ENCODE results near the gene KRTAP1-4. TPM values are rescaled to one million over a fixed set of nuclear protein-coding genes. Genes with fewer than 3 reads are reported as not detected.
"Not testable (repeated sequence)": the region's sequence is repeated elsewhere in the genome, so short reads cannot be mapped to it uniquely, and the experiment has no call there.

Gene KRTAP1-4
- total and polyA plus RNA-seq, 4 experiments from 2014 or later = not detected

- Histone ChIP-seq H3K27me3 (ENCODE audit: insufficient read depth, low read length) (no peaks in the 10 kb centered on the region), H3K4me3 (ENCODE audit: low read length in 2 of 2) (no peak overlapping the region), H3K9me3 (ENCODE audit: control insufficient read depth in 1 of 2, low read length in 2 of 2) (no peaks in the 10 kb centered on the region), H3K4me1 (ENCODE audit: insufficient read depth, low read length) (no peaks in the 10 kb centered on the region), H3K36me3 (ENCODE audit: insufficient read depth, low read length) (no peaks in the 10 kb centered on the region), H3K27ac (ENCODE audit: low read depth, low read length) (no peak overlapping the region)
- no peak overlapping the region for H3K27ac Mint-ChIP-seq
- ChIA-PET CTCF (ENCODE audit: partially characterized antibody) (no interaction called here), POLR2A (ENCODE audit: partially characterized antibody) (no interaction called here)
- no peaks in the 10 kb centered on the region for H3K9me3 Mint-ChIP-seq
- no peak for DNase-seq
- intact Hi-C loops (cut with micrococcal nuclease) = no loop called here
- no peaks in the 10 kb centered on the region for H3K36me3 Mint-ChIP-seq
- H3K4me1 Mint-ChIP-seq = no peaks in the 10 kb centered on the region
- peaks cover 23% of the 10 kb centered on the region in 2 donors for H3K27me3 Mint-ChIP-seq
- H3K4me3 Mint-ChIP-seq = no peak overlapping the region
Observed at GRCh38 chr17:41003926-41004325, 26.1 kb downstream of the KRTAP1-4 start.

GRCh38 chr17:41002814-41003213, 27.2 kb downstream of the KRTAP1-4 start:
- H3K9me3 ChIP-seq (ENCODE audit: control insufficient read depth in 1 of 2, low read length in 2 of 2) = no peaks in the 10 kb centered on the region
- Mint-ChIP-seq H3K4me3 (no peak overlapping the region), H3K9me3 (no peaks in the 10 kb centered on the region), H3K27ac (no peak overlapping the region), H3K27me3 (peaks cover 23 to 25% of the 10 kb centered on the region in 2 donors), H3K36me3 (no peaks in the 10 kb centered on the region), H3K4me1 (no peaks in the 10 kb centered on the region)
- no peak overlapping the region for H3K4me3 ChIP-seq (ENCODE audit: low read length in 2 of 2)
- no peaks in the 10 kb centered on the region for H3K36me3 ChIP-seq (ENCODE audit: insufficient read depth, low read length)
- H3K27ac ChIP-seq (ENCODE audit: low read depth, low read length) = no peak overlapping the region
- ChIA-PET POLR2A (ENCODE audit: partially characterized antibody) (no interaction called here), CTCF (ENCODE audit: partially characterized antibody) (no interaction called here)
- no peak for DNase-seq
- intact Hi-C loops (cut with micrococcal nuclease) = no loop called here
- no peaks in the 10 kb centered on the region for H3K27me3 ChIP-seq (ENCODE audit: insufficient read depth, low read length)
- no peaks in the 10 kb centered on the region for H3K4me1 ChIP-seq (ENCODE audit: insufficient read depth, low read length)

- Histone ChIP-seq H3K4me3 (ENCODE audit: low read length in 2 of 2) (no peak overlapping the region), H3K4me1 (ENCODE audit: insufficient read depth, low read length) (no peaks in the 10 kb centered on the region), H3K27me3 (ENCODE audit: insufficient read depth, low read length) (no peaks in the 10 kb centered on the region), H3K27ac (ENCODE audit: low read depth, low read length) (no peak overlapping the region), H3K36me3 (ENCODE audit: insufficient read depth, low read length) (no peaks in the 10 kb centered on the region), H3K9me3 (ENCODE audit: control insufficient read depth in 1 of 2, low read length in 2 of 2) (no peaks in the 10 kb centered on the region)
- ChIA-PET CTCF (ENCODE audit: partially characterized antibody) (no interaction called here), POLR2A (ENCODE audit: partially characterized antibody) (no interaction called here)
- H3K36me3 Mint-ChIP-seq = no peaks in the 10 kb centered on the region
- H3K27ac Mint-ChIP-seq = no peak overlapping the region
- intact Hi-C loops (cut with micrococcal nuclease) = no loop called here
- no peaks in the 10 kb centered on the region for H3K4me1 Mint-ChIP-seq
- no peaks in the 10 kb centered on the region for H3K9me3 Mint-ChIP-seq
- H3K27me3 Mint-ChIP-seq = peaks cover 32 to 33% of the 10 kb centered on the region in 2 donors
- no peak overlapping the region for H3K4me3 Mint-ChIP-seq
- no peak for DNase-seq
Observed at GRCh38 chr17:41001795-41002194, 28.2 kb downstream of the KRTAP1-4 start.

GRCh38 chr17:40999563-40999962, 30.4 kb downstream of the KRTAP1-4 start, which contains the start of gene KRTAP3-2:
TSS of gene KRTAP3-2 (minus strand) at chr17:40999906. CDS start at chr17:40999853, 53 bp downstream.
- H3K36me3 ChIP-seq (ENCODE audit: insufficient read depth, low read length); H3K9me3 Mint-ChIP-seq; H3K27ac Mint-ChIP-seq; H3K9me3 ChIP-seq (ENCODE audit: control insufficient read depth in 1 of 2, low read length in 2 of 2); CTCF ChIA-PET (ENCODE audit: partially characterized antibody); H3K4me1 Mint-ChIP-seq; H3K4me1 ChIP-seq (ENCODE audit: insufficient read depth, low read length); intact Hi-C loops (cut with micrococcal nuclease); POLR2A ChIA-PET (ENCODE audit: partially characterized antibody); DNase-seq; H3K36me3 Mint-ChIP-seq; H3K27me3 ChIP-seq (ENCODE audit: insufficient read depth, low read length); H3K4me3 ChIP-seq (ENCODE audit: low read length in 2 of 2); H3K27ac ChIP-seq (ENCODE audit: low read depth, low read length): not testable (repeated sequence)
- H3K27me3 Mint-ChIP-seq = peaks cover 37 to 41% of the 10 kb centered on the region in 2 donors
- peak within 1 kb of the TSS in 1 of 8 donors; percentile 17 for H3K4me3 Mint-ChIP-seq

GRCh38 chr17:40997361-40997760, 32.6 kb downstream of the KRTAP1-4 start:
- H3K36me3 ChIP-seq (ENCODE audit: insufficient read depth, low read length) = no peaks in the 10 kb centered on the region
- H3K27me3 Mint-ChIP-seq = peaks cover 42 to 44% of the 10 kb centered on the region in 2 donors
- no peak overlapping the region for H3K4me3 ChIP-seq (ENCODE audit: low read length in 2 of 2)
- DNase-seq = no peak
- peaks cover 0 to 2% (median 0%) of the 10 kb centered on the region in 8 donors for H3K9me3 Mint-ChIP-seq
- no peaks in the 10 kb centered on the region for H3K9me3 ChIP-seq (ENCODE audit: control insufficient read depth in 1 of 2, low read length in 2 of 2)
- no peak overlapping the region for H3K27ac ChIP-seq (ENCODE audit: low read depth, low read length)
- intact Hi-C loops (cut with micrococcal nuclease) = no loop called here
- no peaks in the 10 kb centered on the region for H3K36me3 Mint-ChIP-seq
- peaks cover 4% of the 10 kb centered on the region for H3K27me3 ChIP-seq (ENCODE audit: insufficient read depth, low read length)
- no peaks in the 10 kb centered on the region for H3K4me1 ChIP-seq (ENCODE audit: insufficient read depth, low read length)
- H3K4me3 Mint-ChIP-seq = no peak overlapping the region
- POLR2A ChIA-PET (ENCODE audit: partially characterized antibody) = no interaction called here
- H3K4me1 Mint-ChIP-seq = peaks cover 0 to 1% (median 0%) of the 10 kb centered on the region in 4 donors
- CTCF ChIA-PET (ENCODE audit: partially characterized antibody) = interaction anchor here (0.6 to 1.2 kb wide), 2 partner anchors 25 to 34 kb away, joined by 3 to 4 read pairs; no protein-coding TSS in a partner anchor
- H3K27ac Mint-ChIP-seq = no peak overlapping the region

- peaks cover 46 to 49% of the 10 kb centered on the region in 2 donors for H3K27me3 Mint-ChIP-seq
Observed at GRCh38 chr17:40996829-40997228, 33.2 kb downstream of the KRTAP1-4 start.

GRCh38 chr17:40995116-40995515, 34.9 kb downstream of the KRTAP1-4 start:
- Histone ChIP-seq H3K9me3 (ENCODE audit: control insufficient read depth in 1 of 2, low read length in 2 of 2) (no peaks in the 10 kb centered on the region), H3K36me3 (ENCODE audit: insufficient read depth, low read length) (no peaks in the 10 kb centered on the region), H3K27me3 (ENCODE audit: insufficient read depth, low read length) (peaks cover 5% of the 10 kb centered on the region), H3K4me1 (ENCODE audit: insufficient read depth, low read length) (no peaks in the 10 kb centered on the region), H3K27ac (ENCODE audit: low read depth, low read length) (no peak overlapping the region), H3K4me3 (ENCODE audit: low read length in 2 of 2) (no peak overlapping the region)
- H3K4me1 Mint-ChIP-seq = peaks cover 0 to 1% (median 0%) of the 10 kb centered on the region in 4 donors
- no peak overlapping the region for H3K27ac Mint-ChIP-seq
- ChIA-PET CTCF (ENCODE audit: partially characterized antibody) (interaction anchor here (1.4 kb wide), 1 partner anchor 554 kb away, joined by 3 read pairs; no protein-coding TSS in a partner anchor), POLR2A (ENCODE audit: partially characterized antibody) (interaction anchor here (0.7 kb wide), 1 partner anchor 11 kb away, joined by 3 read pairs; no protein-coding TSS in a partner anchor)
- no peak for DNase-seq
- H3K9me3 Mint-ChIP-seq = peaks cover 0 to 2% (median 0%) of the 10 kb centered on the region in 8 donors
- H3K4me3 Mint-ChIP-seq = peak overlapping the region in 1 of 8 donors; percentile 33
- intact Hi-C loops (cut with micrococcal nuclease) = no loop called here
- H3K27me3 Mint-ChIP-seq = peaks cover 43 to 53% of the 10 kb centered on the region in 2 donors
- no peaks in the 10 kb centered on the region for H3K36me3 Mint-ChIP-seq

More at GRCh38 chr17:40996829-40997228, 33.2 kb downstream of the KRTAP1-4 start:
- intact Hi-C loops (cut with micrococcal nuclease) = no loop called here
- Histone ChIP-seq H3K4me1 (ENCODE audit: insufficient read depth, low read length) (no peaks in the 10 kb centered on the region), H3K9me3 (ENCODE audit: control insufficient read depth in 1 of 2, low read length in 2 of 2) (no peaks in the 10 kb centered on the region), H3K4me3 (ENCODE audit: low read length in 2 of 2) (no peak overlapping the region), H3K27ac (ENCODE audit: low read depth, low read length) (no peak overlapping the region), H3K27me3 (ENCODE audit: insufficient read depth, low read length) (peaks cover 5% of the 10 kb centered on the region), H3K36me3 (ENCODE audit: insufficient read depth, low read length) (no peaks in the 10 kb centered on the region)
- POLR2A ChIA-PET (ENCODE audit: partially characterized antibody) = no interaction called here
- peaks cover 0 to 1% (median 0%) of the 10 kb centered on the region in 4 donors for H3K4me1 Mint-ChIP-seq
- H3K4me3 Mint-ChIP-seq = no peak overlapping the region
- H3K9me3 Mint-ChIP-seq = peaks cover 0 to 2% (median 0%) of the 10 kb centered on the region in 8 donors
- CTCF ChIA-PET (ENCODE audit: partially characterized antibody) = interaction anchor here (0.6 to 1.2 kb wide), 2 partner anchors 24 to 33 kb away, joined by 3 to 4 read pairs; no protein-coding TSS in a partner anchor
- no peak overlapping the region for H3K27ac Mint-ChIP-seq
- no peak for DNase-seq
- no peaks in the 10 kb centered on the region for H3K36me3 Mint-ChIP-seq
